GM10266 (cell line): ENCODE measurements around the gene CA11.
"Not testable (repeated sequence)": the region's sequence is repeated elsewhere in the genome, so short reads cannot be mapped to it uniquely, and the experiment has no call there.

Source experiments
- DNase-seq: peaks from one replicate; pipeline ENCODE4 v3.0.0; 2012; ENCODE audit errors: extremely low spot score
- TF ChIP-seq, protein P1 (sequence below): IDR thresholded peaks from 2 replicates; pipeline ENCODE4 v1.5.1; 2012; ENCODE audit warnings: mild to moderate bottlenecking, low read depth; ENCODE audit not compliant: control insufficient read depth, insufficient read depth; ENCODE audit errors: missing control alignments

The CA11 gene

DNA sequence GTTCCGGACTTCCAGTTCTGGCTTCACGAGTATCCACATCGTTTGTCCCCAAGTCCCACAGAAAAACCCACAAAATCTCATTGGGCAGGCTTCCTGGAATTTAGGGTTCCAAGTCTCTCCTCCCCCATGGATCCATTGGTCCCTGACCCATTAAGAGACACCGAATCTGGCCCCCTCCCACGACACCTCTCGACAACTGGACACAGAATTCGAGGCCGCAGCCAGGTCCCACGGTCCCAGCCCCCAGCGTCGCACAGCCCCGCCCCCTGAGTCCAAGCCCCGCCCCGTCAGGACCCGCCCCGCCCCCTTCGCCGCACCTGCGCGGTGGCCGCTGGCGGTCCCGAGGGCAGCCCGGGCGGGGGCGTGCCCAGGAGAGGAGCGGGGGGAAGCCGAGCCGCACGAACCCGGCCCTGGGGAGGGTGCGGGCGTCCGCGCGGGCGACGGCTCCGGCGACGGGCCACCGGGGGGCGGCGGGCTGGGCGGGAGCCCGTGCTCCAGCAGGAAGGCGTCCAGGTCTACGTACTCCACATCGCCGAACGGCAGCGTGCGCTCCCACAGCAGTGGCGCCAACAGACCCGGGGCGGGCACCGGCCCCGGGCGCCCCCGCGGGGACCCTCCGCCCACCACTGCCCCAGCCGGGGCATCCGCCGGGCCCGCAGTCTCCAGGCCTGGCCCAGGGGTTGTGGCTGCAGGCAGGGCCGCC is 10.6 kb downstream of the CA11 start:
- peak; percentile 94 for DNase-seq
- TF ChIP-seq, protein P1, sequence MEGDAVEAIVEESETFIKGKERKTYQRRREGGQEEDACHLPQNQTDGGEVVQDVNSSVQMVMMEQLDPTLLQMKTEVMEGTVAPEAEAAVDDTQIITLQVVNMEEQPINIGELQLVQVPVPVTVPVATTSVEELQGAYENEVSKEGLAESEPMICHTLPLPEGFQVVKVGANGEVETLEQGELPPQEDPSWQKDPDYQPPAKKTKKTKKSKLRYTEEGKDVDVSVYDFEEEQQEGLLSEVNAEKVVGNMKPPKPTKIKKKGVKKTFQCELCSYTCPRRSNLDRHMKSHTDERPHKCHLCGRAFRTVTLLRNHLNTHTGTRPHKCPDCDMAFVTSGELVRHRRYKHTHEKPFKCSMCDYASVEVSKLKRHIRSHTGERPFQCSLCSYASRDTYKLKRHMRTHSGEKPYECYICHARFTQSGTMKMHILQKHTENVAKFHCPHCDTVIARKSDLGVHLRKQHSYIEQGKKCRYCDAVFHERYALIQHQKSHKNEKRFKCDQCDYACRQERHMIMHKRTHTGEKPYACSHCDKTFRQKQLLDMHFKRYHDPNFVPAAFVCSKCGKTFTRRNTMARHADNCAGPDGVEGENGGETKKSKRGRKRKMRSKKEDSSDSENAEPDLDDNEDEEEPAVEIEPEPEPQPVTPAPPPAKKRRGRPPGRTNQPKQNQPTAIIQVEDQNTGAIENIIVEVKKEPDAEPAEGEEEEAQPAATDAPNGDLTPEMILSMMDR = no peak

- TF ChIP-seq, protein P1 = no peak
- DNase-seq = peak; percentile 92
These were observed 11.3 kb downstream of the CA11 start for GRCh38 chr19:48634424-48635262.

DNA sequence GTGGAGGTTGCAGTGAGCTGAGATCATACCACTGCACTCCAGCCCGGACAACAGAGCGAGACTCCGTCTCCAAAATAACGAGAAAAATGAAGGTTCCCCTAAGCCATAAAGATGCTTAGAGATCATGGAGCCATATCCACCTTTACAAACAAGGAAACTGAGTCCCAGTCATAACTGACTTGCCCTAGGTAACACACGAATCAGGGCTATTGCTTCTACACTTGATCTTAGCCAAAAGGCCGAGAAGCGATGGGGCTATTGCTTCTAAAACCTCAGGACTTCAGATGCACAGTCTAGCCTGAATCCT is 12.0 kb downstream of the CA11 start:
- DNase-seq = no peak
- TF ChIP-seq, protein P1 = no peak

DNA sequence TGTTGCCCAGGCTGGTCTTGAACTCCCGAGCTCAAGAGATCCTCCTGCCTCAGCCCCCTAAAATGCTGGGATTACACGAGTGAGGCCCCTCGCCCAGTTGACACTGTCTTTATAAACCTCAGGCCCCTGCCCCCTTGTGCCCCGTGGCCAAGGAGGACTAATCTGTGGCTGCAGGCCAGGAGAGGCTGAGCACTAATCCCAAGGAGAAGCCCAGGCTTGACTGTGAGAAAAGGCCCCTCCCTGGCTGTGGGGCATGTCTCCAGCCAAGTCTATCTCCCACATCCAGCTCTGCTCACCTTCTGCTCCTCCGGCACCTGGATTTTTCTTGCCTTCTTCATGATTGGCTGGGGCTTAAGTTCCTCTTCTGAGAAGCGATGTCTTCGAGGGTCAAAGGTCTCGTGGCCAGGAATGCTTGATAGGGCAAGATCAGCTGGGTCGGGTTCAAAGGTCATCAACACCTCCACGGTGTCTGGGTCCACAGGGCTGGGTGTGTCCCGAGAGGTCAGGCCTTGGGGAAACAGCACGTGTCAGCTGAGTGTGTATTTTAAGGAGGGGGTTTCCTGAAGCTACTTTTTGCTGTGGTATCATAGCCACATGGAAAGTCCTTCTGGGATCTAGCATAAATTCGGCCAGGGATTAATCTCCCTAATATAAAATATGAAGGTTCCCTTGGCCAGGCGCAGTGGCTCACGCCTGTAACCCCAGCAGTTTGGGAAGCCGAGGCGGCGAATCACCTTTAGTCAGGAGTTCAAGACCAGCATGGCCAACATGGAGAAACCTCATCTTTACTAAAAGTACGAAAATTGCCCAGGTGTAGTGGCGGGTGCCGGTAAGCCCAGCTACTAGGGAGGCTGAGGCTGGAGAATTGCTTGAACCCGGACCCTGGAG is 12.6 kb downstream of the CA11 start:
- DNase-seq = no peak
- TF ChIP-seq, protein P1 = no peak

DNA sequence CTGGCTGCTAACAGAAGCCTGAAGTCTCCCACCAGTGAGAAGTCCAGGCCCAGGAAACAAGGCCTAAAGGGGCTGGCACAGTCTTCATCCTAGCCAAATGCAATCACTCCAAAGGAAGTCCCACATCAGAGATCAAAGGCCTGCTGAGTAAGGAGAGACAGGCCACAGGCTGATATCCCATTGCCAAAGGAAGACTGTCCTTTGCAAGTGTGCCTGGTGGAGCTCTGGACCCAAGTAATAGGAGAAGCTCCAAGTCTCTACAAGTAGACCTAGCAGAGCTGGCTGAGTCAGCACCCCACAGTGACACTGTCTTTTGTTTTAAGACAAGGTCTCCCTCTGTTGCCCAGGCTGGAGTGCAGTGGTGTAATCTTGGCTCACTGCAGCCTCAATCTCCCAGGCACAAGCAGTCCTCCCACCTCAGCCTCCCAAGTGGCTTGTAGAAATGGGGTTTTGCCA is 13.3 kb downstream of the CA11 start:
- TF ChIP-seq, protein P1 = no peak
- DNase-seq = no peak

GRCh38 chr19:48632286-48632685 is 13.7 kb downstream of the CA11 start:
- not testable (repeated sequence) for DNase-seq

GRCh38 chr19:48631225-48631624 is 14.8 kb downstream of the CA11 start:
- DNase-seq = no peak
- TF ChIP-seq, protein P1 = no peak
